GM21737 (cell line): Measurements from ENCODE around the gene RARA.

Experiments
- ATAC-seq: cut with Tn5 transposase; IDR thresholded peaks from one replicate; pipeline ENCODE4 v1.9.1; 2021; ENCODE audit warnings: mild to moderate bottlenecking, moderate library complexity; ENCODE audit not compliant: unreplicated experiment

The RARA gene

GRCh38 chr17:40327735-40328385 is 18.9 kb downstream of the RARA start:
- ATAC-seq = no peak

GRCh38 chr17:40328386-40328766 is 19.4 kb downstream of the RARA start:
- ATAC-seq = no peak

GRCh38 chr17:40329839-40330794 is 21.1 kb downstream of the RARA start:
- ATAC-seq = no peak

GRCh38 chr17:40330850-40331470 is 22.0 kb downstream of the RARA start:
- ATAC-seq = no peak

GRCh38 chr17:40331743-40332641 is 23.0 kb downstream of the RARA start:
- ATAC-seq = no peak

GRCh38 chr17:40333781-40334448 is 24.9 kb downstream of the RARA start:
- ATAC-seq = no peak

- ATAC-seq = no peak
Observed at GRCh38 chr17:40335620-40336019, 26.6 kb downstream of the RARA start.

GRCh38 chr17:40337351-40337750 is 28.4 kb downstream of the RARA start:
- ATAC-seq = no peak

- ATAC-seq = no peak
Observed at GRCh38 chr17:40338058-40338457, 29.1 kb downstream of the RARA start.

- ATAC-seq = no peak
Observed at GRCh38 chr17:40338941-40339649, 30.1 kb downstream of the RARA start.

GRCh38 chr17:40340327-40340726 is 31.3 kb downstream of the RARA start:
- no peak for ATAC-seq

GRCh38 chr17:40340880-40341807 is 32.2 kb downstream of the RARA start:
- peak; percentile 50 for ATAC-seq

- ATAC-seq = no peak
Observed at GRCh38 chr17:40341808-40342503, 33.0 kb downstream of the RARA start.

GRCh38 chr17:40342504-40343218 is 33.7 kb downstream of the RARA start:
- no peak for ATAC-seq

- ATAC-seq = no peak
Observed at GRCh38 chr17:40343219-40344119, 34.5 kb downstream of the RARA start.
